AG20443 (cell line): ENCODE results near the gene TIPIN.
"Not testable (repeated sequence)": the region's sequence is repeated elsewhere in the genome, so short reads cannot be mapped to it uniquely, and the experiment has no call there.

ENCODE experiments used
- DNase-seq: peaks from one replicate; pipeline ENCODE4 v3.0.0; 2012; ENCODE audit warnings: low spot score, mixed read lengths

Gene TIPIN

DNA sequence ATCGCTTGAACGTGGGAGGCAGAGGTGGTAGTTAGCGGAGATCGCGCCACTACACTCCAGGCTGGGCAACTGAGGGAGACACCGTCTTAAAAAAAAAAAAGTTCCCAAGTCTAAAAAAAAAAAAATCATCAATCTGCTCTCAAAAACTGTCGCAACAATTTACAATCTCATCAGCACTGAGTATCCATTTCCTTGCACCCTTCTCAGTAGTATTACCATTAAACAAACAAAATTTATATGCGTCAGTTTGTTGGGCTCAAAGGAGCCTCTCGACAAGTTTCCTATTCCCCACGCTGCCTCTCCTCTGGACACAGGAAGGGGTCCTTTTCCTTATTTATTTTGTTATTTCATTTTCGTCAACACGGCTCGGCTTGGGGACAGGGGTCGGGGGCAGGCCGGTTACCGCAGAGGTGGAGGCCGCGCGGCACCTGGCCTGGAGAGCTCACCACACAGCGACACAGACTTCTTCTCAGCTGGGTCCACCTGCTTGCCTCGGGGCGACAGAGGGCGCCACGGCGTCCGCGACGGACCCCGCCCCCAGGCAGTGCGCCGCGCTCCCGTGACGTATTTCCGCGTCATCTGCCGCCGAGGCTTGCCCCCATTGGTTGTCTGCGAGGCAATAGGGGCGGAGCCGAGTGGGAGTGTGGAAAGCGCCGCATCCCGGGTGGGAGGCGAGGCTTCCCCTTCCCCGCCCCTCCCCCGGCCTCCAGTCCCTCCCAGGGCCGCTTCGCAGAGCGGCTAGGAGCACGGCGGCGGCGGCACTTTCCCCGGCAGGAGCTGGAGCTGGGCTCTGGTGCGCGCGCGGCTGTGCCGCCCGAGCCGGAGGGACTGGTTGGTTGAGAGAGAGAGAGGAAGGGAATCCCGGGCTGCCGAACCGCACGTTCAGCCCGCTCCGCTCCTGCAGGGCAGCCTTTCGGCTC is 30.0 kb upstream of the TIPIN start, which contains the start of gene MAP2K1:
TSS of gene MAP2K1 (plus strand) at position 709 of the 920 bp plus-strand sequence. CDS start 436 bp downstream, outside the sequence.
- peak; percentile 98 for DNase-seq

GRCh38 chr15:66381376-66381775 is 24.9 kb upstream of the TIPIN start:
- DNase-seq: not testable (repeated sequence)

- DNase-seq: no peak
Observed at GRCh38 chr15:66378814-66379430, 22.4 kb upstream of the TIPIN start.

DNA sequence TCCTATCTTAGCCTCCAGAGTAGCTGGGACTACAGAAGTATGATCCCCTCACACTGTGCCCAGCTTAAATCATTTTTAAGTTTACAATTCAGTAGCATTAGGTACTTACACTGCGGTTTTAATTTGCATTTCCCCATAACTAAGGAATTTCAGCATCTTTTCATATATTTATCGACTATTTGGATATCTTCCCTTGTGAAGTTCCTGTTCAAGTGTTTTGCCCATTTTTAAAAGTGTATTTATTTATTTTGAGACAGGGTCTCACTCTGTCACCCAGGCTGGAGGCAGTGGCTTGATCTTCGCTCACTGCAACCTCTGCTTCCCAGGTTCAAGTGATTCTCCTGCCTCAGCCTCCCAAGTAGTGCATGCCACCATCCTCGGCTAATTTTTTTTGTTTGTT is 17.7 kb upstream of the TIPIN start:
- no peak for DNase-seq

GRCh38 chr15:66369773-66370651 is 13.5 kb upstream of the TIPIN start:
- DNase-seq: peak; percentile 36

DNA sequence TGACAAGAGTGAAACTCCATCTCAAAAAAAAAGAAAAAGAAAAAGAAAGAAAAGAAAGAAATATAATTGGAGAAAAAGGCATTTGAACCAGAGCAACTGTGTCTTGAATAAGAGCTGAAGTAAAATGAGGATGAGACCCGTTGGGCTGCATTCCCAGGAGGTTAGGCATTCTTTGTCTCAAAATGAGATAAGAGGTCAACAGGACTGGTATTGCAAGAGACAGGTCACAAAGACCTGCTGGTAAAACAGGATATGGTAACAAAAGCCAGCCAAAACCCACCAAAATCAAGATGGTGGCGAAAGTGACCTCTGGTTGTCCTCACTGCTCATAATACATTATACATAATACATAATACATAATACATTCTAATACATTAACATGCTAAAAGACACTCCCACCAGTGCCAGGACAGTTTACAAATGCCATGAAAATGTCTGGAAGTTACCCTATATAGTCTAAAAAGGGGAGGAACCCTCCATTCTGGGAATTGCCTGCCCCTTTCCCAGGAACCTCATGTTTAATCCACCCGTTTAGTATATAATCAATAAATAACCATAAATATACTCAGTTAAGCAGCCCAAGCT is 8.6 kb upstream of the TIPIN start:
- no peak for DNase-seq

DNA sequence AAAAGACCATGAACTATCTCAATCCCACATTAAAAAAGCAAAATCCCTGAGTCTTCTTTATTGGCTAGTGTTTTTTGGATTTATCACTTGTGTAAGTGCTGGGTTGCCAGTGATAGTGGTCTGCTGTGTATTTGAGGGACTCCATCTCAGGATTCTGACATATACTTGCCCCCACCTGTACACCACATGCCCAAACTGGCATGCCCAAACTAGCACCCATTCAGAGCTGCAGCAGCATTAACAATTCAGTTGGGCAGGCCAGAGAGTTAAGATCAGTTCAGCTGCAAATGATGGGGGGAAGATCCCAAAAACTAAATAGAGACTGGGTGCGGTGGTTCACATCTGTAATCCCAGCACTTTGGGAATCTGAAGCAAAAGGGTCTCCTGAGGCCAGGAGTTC is 6.3 kb upstream of the TIPIN start:
- DNase-seq: no peak

DNA sequence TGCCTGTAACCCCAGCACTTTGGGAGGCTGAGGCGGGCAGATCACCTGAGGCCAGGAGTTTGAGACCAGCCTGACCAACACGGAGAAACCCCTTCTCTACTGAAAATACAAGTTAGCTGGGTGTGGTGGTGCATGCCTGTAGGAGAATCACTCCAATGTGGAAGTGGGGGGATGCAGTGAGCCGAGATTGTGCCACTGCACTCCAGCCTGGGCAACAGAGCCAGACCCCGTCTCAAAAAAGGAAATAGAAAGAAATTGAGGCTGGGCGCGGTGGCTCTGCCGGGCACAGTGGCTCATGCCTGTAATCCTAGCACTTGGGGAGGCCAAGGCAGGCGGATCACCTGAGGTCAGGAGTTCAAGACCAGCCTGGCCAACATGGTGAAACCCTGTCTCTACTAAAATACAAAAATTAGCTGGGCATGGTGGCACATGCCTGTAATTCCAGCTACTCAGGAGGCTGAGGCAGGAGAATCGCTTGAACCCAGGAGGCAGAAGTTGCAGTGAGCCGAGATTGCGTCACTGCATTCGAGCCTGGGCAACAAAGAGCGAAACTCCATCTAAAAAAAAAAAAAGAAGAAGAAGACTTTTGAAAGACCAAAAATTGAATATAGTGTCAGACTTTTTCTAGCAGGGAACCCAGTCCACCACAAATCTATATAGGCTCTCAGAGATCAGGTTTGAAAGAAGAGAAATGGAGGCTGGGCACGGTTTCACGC is 5.4 kb upstream of the TIPIN start:
- not testable (repeated sequence) for DNase-seq

GRCh38 chr15:66359740-66360139 is 3.3 kb upstream of the TIPIN start:
- DNase-seq: no peak

- DNase-seq: no peak
Observed at GRCh38 chr15:66356077-66356358, 467 bp downstream of the TIPIN start.

DNA sequence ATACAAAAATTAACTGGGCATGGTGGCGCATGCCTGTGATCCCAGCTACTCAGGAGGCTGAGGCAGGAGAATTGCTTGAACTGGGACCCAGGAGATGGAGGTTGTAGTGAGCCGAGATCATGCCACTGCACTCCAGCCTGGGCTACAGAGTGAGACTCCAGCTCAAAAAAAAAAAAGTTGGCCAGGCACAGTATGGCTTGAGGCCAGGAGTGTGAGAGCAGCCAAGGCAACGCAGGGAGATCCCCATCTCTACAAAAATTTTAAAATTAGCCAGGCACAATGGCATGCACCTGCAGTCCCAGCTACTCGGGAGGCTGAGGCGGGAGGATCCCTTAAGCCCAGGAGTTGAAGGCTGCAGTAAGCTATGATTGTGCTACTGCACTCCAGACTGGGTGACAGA is 8.0 kb downstream of the TIPIN start:
- not testable (repeated sequence) for DNase-seq

DNA sequence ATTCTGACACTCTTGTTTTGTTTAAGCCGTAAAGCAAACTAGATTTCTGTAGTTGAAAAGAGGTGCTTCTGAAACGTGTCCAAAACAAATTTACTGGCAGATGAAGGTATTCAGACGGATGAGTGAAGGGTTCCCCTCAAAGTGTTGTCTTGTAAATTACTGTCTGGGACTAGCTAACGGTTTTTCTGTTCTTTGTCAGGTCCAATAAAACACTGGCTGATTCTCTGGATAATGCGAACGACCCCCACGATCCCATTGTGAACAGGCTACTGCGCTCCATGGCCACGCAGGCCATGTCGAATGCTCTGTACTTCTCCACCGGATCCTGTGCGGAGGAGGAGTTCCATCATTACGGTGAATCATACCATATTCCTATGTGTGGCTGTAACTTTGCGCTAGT is 27.7 kb downstream of the TIPIN start:
- no peak for DNase-seq

GRCh38 chr15:66327736-66328135 is 28.7 kb downstream of the TIPIN start:
- no peak for DNase-seq

GRCh38 chr15:66326051-66326450 is 30.4 kb downstream of the TIPIN start:
- no peak for DNase-seq

- DNase-seq: no peak
Observed at GRCh38 chr15:66323312-66323928, 33.1 kb downstream of the TIPIN start.

- no peak for DNase-seq
Observed at GRCh38 chr15:66312144-66312543, 44.3 kb downstream of the TIPIN start.

DNA sequence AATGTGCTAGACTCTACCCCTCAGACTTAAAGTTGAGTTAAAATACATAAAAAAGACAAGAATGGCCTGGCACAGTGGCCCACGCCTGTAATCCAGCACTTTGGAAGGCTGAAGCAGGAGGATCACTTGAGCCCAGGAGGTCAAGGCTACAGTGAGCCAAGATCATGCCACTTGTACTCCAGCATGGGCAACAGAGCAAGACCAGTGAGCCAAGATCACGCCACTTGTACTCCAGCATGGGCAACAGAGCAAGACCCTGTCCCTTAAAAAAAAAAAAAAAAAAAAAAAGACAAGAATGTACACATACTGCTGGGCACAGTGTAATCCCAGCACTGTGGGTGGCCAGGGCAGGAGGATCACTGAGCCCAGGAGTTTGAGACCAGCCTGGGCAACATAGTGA is 45.7 kb downstream of the TIPIN start:
- DNase-seq: no peak

DNA sequence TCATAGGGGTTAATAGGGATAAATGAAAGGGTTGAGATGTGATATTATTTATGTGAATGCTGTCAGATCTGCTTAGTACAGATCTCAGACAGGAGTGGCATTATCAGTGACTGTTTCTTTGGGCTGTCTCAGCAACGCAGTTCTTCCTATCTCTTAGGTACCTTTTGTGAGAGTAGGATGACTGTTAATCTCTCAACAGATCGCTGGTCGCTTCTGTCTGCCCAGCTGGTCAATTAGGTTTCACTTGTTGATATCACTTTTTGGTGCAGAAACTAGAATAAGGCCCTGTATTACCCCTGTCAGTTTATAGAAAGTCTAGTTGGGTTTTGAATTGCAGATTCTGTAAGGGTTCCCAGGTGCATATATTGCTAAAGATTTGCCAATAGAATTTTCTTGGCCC is 46.7 kb downstream of the TIPIN start:
- no peak for DNase-seq

GRCh38 chr15:66308531-66308930 is 48.0 kb downstream of the TIPIN start:
- DNase-seq: no peak

DNA sequence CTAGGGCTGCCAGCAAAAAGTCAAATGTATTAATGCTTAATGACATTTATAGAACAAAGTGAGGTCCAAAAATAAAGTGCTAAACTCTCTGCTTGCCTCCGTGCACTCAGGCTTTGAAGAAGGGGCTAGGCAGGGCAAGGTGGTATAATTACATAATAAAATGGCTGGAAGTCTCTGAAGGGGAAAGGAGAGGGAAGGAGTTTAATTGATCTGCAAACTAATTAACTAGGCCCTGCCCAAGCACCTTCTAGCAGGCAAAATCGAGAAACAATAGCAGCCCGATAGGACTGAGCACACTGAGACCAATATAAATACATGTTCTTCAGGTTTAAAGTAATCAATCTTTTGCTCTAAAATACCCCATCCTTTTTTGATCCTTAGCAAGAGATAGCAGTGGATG is 50.1 kb downstream of the TIPIN start:
- DNase-seq: no peak

GRCh38 chr15:66304425-66304824 is 52.1 kb downstream of the TIPIN start:
- not testable (repeated sequence) for DNase-seq
